Measurements from ENCODE around the gene MAP4K4. TPM values are rescaled to one million over a fixed set of nuclear protein-coding genes. Genes with fewer than 3 reads are reported as not detected.

MAP4K4 gene
- total and polyA plus RNA-seq, 5 donors: 30.8 to 64.5 (median 61.7) TPM

GRCh38 chr2:101676674-101677073 lies 20.8 kb upstream of the MAP4K4 start:
- WGBS: 97% methylated on average over 2 of the region's 2 CpGs

GRCh38 chr2:101677658-101678057 lies 19.8 kb upstream of the MAP4K4 start:
- ATAC-seq: no peak
- H3K4me1 ChIP-seq (ENCODE audit: control insufficient read depth, insufficient read depth, low read length): no peaks in the 10 kb centered on the region
- WGBS: 38% methylated on average over 1 of the region's 1 CpG
- H3K4me3 ChIP-seq (ENCODE audit: low read length): no peak overlapping the region
- no peak overlapping the region for H3K27ac ChIP-seq (ENCODE audit: low read length)
- H3K27me3 ChIP-seq (ENCODE audit: control insufficient read depth, insufficient read depth): no peaks in the 10 kb centered on the region
- no peaks in the 10 kb centered on the region for H3K9me3 ChIP-seq (ENCODE audit: control insufficient read depth, low read length)
- no peak for DNase-seq
- intact Hi-C loops (cut with DNase I): no loop called here

More at GRCh38 chr2:101676674-101677073, 20.8 kb upstream of the MAP4K4 start:
- intact Hi-C loops (cut with DNase I): no loop called here
- H3K4me1 ChIP-seq (ENCODE audit: control insufficient read depth, insufficient read depth, low read length): no peaks in the 10 kb centered on the region
- H3K4me3 ChIP-seq (ENCODE audit: low read length): no peak overlapping the region
- H3K27me3 ChIP-seq (ENCODE audit: control insufficient read depth, insufficient read depth): no peaks in the 10 kb centered on the region
- DNase-seq (no peak), ATAC-seq (no peak)
- no peaks in the 10 kb centered on the region for H3K9me3 ChIP-seq (ENCODE audit: control insufficient read depth, low read length)
- H3K27ac ChIP-seq (ENCODE audit: low read length): no peak overlapping the region

- no peak for ATAC-seq
Measured at GRCh38 chr2:101678379-101678778, 19.1 kb upstream of the MAP4K4 start.

GRCh38 chr2:101679037-101679726 lies 18.3 kb upstream of the MAP4K4 start:
- 82% methylated on average over 8 of the region's 8 CpGs for WGBS
- H3K9me3 ChIP-seq (ENCODE audit: control insufficient read depth, low read length): no peaks in the 10 kb centered on the region
- intact Hi-C loops (cut with DNase I): no loop called here
- ATAC-seq: no peak
- no peak overlapping the region for H3K27ac ChIP-seq (ENCODE audit: low read length)
- H3K4me3 ChIP-seq (ENCODE audit: low read length): no peak overlapping the region
- no peaks in the 10 kb centered on the region for H3K27me3 ChIP-seq (ENCODE audit: control insufficient read depth, insufficient read depth)
- DNase-seq: no peak
- H3K4me1 ChIP-seq (ENCODE audit: control insufficient read depth, insufficient read depth, low read length): no peaks in the 10 kb centered on the region

More at GRCh38 chr2:101678379-101678778, 19.1 kb upstream of the MAP4K4 start:
- no peak for DNase-seq
- H3K4me3 ChIP-seq (ENCODE audit: low read length): no peak overlapping the region
- intact Hi-C loops (cut with DNase I): no loop called here
- H3K27me3 ChIP-seq (ENCODE audit: control insufficient read depth, insufficient read depth): no peaks in the 10 kb centered on the region
- WGBS: 96% methylated on average over 3 of the region's 3 CpGs
- H3K27ac ChIP-seq (ENCODE audit: low read length): no peak overlapping the region
- no peaks in the 10 kb centered on the region for H3K9me3 ChIP-seq (ENCODE audit: control insufficient read depth, low read length)
- no peaks in the 10 kb centered on the region for H3K4me1 ChIP-seq (ENCODE audit: control insufficient read depth, insufficient read depth, low read length)

- no peaks in the 10 kb centered on the region for H3K27me3 ChIP-seq (ENCODE audit: control insufficient read depth, insufficient read depth)
- H3K4me3 ChIP-seq (ENCODE audit: low read length): no peak overlapping the region
- H3K4me1 ChIP-seq (ENCODE audit: control insufficient read depth, insufficient read depth, low read length): no peaks in the 10 kb centered on the region
- intact Hi-C loops (cut with DNase I): loop anchor here in 1 of 4 donors (10.0 kb wide), 1 partner anchor 275 kb away; no protein-coding TSS in a partner anchor
- DNase-seq: no peak
- ATAC-seq: no peak
- WGBS: 82% methylated on average over 5 of the region's 5 CpGs
- no peak overlapping the region for H3K27ac ChIP-seq (ENCODE audit: low read length)
- H3K9me3 ChIP-seq (ENCODE audit: control insufficient read depth, low read length): no peaks in the 10 kb centered on the region
Measured at GRCh38 chr2:101679801-101680487, 17.6 kb upstream of the MAP4K4 start.

- Histone ChIP-seq H3K27ac (ENCODE audit: low read length) (no peak overlapping the region), H3K4me1 (ENCODE audit: control insufficient read depth, insufficient read depth, low read length) (no peaks in the 10 kb centered on the region), H3K27me3 (ENCODE audit: control insufficient read depth, insufficient read depth) (no peaks in the 10 kb centered on the region), H3K9me3 (ENCODE audit: control insufficient read depth, low read length) (no peaks in the 10 kb centered on the region), H3K4me3 (ENCODE audit: low read length) (no peak overlapping the region)
- WGBS: 66% methylated on average over 4 of the region's 4 CpGs
- intact Hi-C loops (cut with DNase I): loop anchor here in 1 of 4 donors (10.0 kb wide), 1 partner anchor 278 kb away; no protein-coding TSS in a partner anchor
- DNase-seq: no peak
- ATAC-seq: no peak
Measured at GRCh38 chr2:101682311-101682710, 15.2 kb upstream of the MAP4K4 start.

- Histone ChIP-seq H3K4me3 (ENCODE audit: low read length) (no peak overlapping the region), H3K27me3 (ENCODE audit: control insufficient read depth, insufficient read depth) (no peaks in the 10 kb centered on the region), H3K27ac (ENCODE audit: low read length) (no peak overlapping the region), H3K4me1 (ENCODE audit: control insufficient read depth, insufficient read depth, low read length) (no peaks in the 10 kb centered on the region), H3K9me3 (ENCODE audit: control insufficient read depth, low read length) (no peaks in the 10 kb centered on the region)
- 60% methylated on average over 4 of the region's 4 CpGs for WGBS
- ATAC-seq: no peak
- intact Hi-C loops (cut with DNase I): loop anchor here in 1 of 4 donors (10.0 kb wide), 1 partner anchor 280 kb away; no protein-coding TSS in a partner anchor
- no peak for DNase-seq
Measured at GRCh38 chr2:101684313-101684712, 13.2 kb upstream of the MAP4K4 start.

GRCh38 chr2:101688261-101688660 lies 9.2 kb upstream of the MAP4K4 start:
- Histone ChIP-seq H3K9me3 (ENCODE audit: control insufficient read depth, low read length) (no peaks in the 10 kb centered on the region), H3K27me3 (ENCODE audit: control insufficient read depth, insufficient read depth) (no peaks in the 10 kb centered on the region), H3K4me3 (ENCODE audit: low read length) (no peak overlapping the region), H3K27ac (ENCODE audit: low read length) (no peak overlapping the region), H3K4me1 (ENCODE audit: control insufficient read depth, insufficient read depth, low read length) (peaks cover 3% of the 10 kb centered on the region)
- WGBS: 97% methylated on average over 5 of the region's 5 CpGs
- DNase-seq (no peak), ATAC-seq (no peak)
- intact Hi-C loops (cut with DNase I): loop anchor here in 1 of 4 donors (10.0 kb wide), 1 partner anchor 283 kb away; no protein-coding TSS in a partner anchor

- WGBS: 60% methylated on average over 1 of the region's 1 CpG
- DNase-seq (no peak), ATAC-seq (no peak)
- H3K27me3 ChIP-seq (ENCODE audit: control insufficient read depth, insufficient read depth): no peaks in the 10 kb centered on the region
- H3K4me1 ChIP-seq (ENCODE audit: control insufficient read depth, insufficient read depth, low read length): peaks cover 3% of the 10 kb centered on the region
- H3K9me3 ChIP-seq (ENCODE audit: control insufficient read depth, low read length): no peaks in the 10 kb centered on the region
- H3K27ac ChIP-seq (ENCODE audit: low read length): no peak overlapping the region
- H3K4me3 ChIP-seq (ENCODE audit: low read length): no peak overlapping the region
- intact Hi-C loops (cut with DNase I): loop anchor here in 1 of 4 donors (10.0 kb wide), 1 partner anchor 284 kb away; no protein-coding TSS in a partner anchor
Measured at GRCh38 chr2:101689114-101689825, 8.2 kb upstream of the MAP4K4 start.

GRCh38 chr2:101690547-101691152 lies 6.9 kb upstream of the MAP4K4 start:
- no peak overlapping the region for H3K27ac ChIP-seq (ENCODE audit: low read length)
- H3K4me3 ChIP-seq (ENCODE audit: low read length): no peak overlapping the region
- no peaks in the 10 kb centered on the region for H3K27me3 ChIP-seq (ENCODE audit: control insufficient read depth, insufficient read depth)
- no peak for ATAC-seq
- H3K4me1 ChIP-seq (ENCODE audit: control insufficient read depth, insufficient read depth, low read length): peaks cover 3% of the 10 kb centered on the region
- DNase-seq: no peak
- H3K9me3 ChIP-seq (ENCODE audit: control insufficient read depth, low read length): no peaks in the 10 kb centered on the region
- WGBS: 87% methylated on average over 2 of the region's 2 CpGs
- intact Hi-C loops (cut with DNase I): loop anchor here in 3 of 4 donors (10.0 kb wide), 3 partner anchors 134 to 176 kb away; no protein-coding TSS in a partner anchor

Data from right cardiac atrium (tissue), 5 donors.